ENCODE data around the gene SLC16A12. TPM values are rescaled to one million over a fixed set of nuclear protein-coding genes. Genes with fewer than 3 reads are reported as not detected.

The SLC16A12 gene
- total RNA-seq, 1 experiment from 2014 or later: 10.9 TPM

DNA sequence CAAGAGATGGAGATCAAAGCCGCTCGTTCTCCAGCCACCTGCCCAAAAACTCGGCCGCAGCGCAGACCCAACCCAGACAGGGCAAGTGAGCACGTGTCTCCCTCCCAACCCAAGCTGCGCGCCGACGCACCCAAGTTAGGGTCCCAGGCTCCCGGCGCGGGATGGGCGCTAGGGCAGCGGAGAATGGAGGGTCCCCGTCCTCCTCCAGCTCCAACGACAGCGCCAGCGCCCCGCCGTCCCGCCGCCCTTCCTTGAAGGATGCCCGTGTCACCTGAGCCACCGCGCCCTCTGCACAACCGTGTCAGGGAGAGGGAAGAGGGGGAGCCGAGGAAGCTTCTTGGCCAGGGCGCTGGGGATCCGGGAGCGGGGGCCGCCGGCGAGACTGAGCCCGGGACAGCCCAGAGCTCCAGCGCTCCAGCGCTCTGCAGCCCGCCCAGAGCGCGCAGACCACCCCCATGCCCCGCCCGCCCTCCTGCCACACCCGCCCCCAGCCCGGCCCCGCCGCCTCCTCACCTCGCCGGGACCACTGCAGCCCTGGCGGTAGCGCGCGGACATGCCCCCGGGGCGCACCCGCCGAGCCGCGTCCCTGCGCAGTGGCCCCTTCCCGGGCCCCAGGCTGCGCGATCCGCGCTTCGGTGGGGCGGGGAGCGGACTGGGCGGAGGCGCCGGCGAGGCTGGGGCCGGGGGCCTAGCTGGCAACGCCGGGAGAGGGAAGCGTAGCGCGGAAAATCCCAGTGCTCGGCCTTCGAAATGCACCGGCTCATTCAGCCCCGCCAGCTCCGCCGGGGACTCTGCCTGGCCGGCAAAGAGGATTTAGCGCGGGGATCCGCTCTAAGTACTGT, at the start of gene SLC16A12 (continued):
- TF ChIP-seq ZNF396 (CRISPR knock-in tag; IDR thresholded peaks at IDR 0.05; ENCODE audit: borderline replicate concordance): no peak
- no peak for TF ChIP-seq NFE2L1 (CRISPR knock-in tag; IDR thresholded peaks at IDR 0.05)
- no peak for TF ChIP-seq ZMAT4 (CRISPR knock-in tag; IDR thresholded peaks at IDR 0.05)
- TF ChIP-seq OVOL2 (CRISPR knock-in tag; IDR thresholded peaks at IDR 0.05; ENCODE audit: borderline replicate concordance): no peak
- TF ChIP-seq FOXP1 (CRISPR knock-in tag; IDR thresholded peaks at IDR 0.05; ENCODE audit: borderline replicate concordance): peak; percentile 42; the same call in 1 of the 2 replicates
- peak; percentile 24; the same call in 1 of the 2 replicates for TF ChIP-seq ARID4B (CRISPR knock-in tag; IDR thresholded peaks at IDR 0.05; ENCODE audit: borderline replicate concordance)
- TF ChIP-seq ATF3 (CRISPR knock-in tag; conservative IDR thresholded peaks at IDR 0.05): no peak
- TF ChIP-seq ZNF423 (CRISPR knock-in tag; IDR thresholded peaks at IDR 0.05): peak; percentile 59; the same call in 1 of the 2 replicates
- TF ChIP-seq HMGXB4 (CRISPR knock-in tag; IDR thresholded peaks at IDR 0.05): peak; percentile 82
- 0 out of 2 replicates have a peak, but pooled peaks have one; percentile 43 for TF ChIP-seq AFF4 (CRISPR knock-in tag; IDR thresholded peaks at IDR 0.05; ENCODE audit: borderline replicate concordance)
- TF ChIP-seq ZNF317 (CRISPR knock-in tag; IDR thresholded peaks at IDR 0.05; ENCODE audit: borderline replicate concordance, low read depth): no peak
- TF ChIP-seq TEAD1 (CRISPR knock-in tag; IDR thresholded peaks at IDR 0.05): no peak
- peak; percentile 43; the same call in 1 of the 2 replicates for TF ChIP-seq USF1 (CRISPR knock-in tag; IDR thresholded peaks at IDR 0.05)
- no peak for TF ChIP-seq IRF2 (CRISPR knock-in tag; IDR thresholded peaks at IDR 0.05; ENCODE audit: borderline replicate concordance, low read depth)
- no peak for TF ChIP-seq SP1 (CRISPR knock-in tag; conservative IDR thresholded peaks at IDR 0.05)
- TF ChIP-seq ZBTB21 (CRISPR knock-in tag; IDR thresholded peaks at IDR 0.05; ENCODE audit: borderline replicate concordance): no peak
- no peak for TF ChIP-seq NFYB (CRISPR knock-in tag; conservative IDR thresholded peaks at IDR 0.05; ENCODE audit: low read depth)
- TF ChIP-seq GABPB1 (CRISPR knock-in tag; IDR thresholded peaks at IDR 0.05): no peak
- TF ChIP-seq TP53 (CRISPR knock-in tag; IDR thresholded peaks at IDR 0.05): no peak
- peak; percentile 20; the same call in 1 of the 2 replicates for TF ChIP-seq ETV6 (CRISPR knock-in tag; IDR thresholded peaks at IDR 0.05)
- no peak for TF ChIP-seq HMGA2 (CRISPR knock-in tag; IDR thresholded peaks at IDR 0.05)
- TF ChIP-seq TCF7 (CRISPR knock-in tag; IDR thresholded peaks at IDR 0.05; ENCODE audit: low read depth): no peak
- peak; percentile 19; the same call in 1 of the 2 replicates for TF ChIP-seq NR3C1 (CRISPR knock-in tag; conservative IDR thresholded peaks at IDR 0.05; ENCODE audit: low read depth)
- TF ChIP-seq SOX15 (CRISPR knock-in tag; IDR thresholded peaks at IDR 0.05): no peak
- TF ChIP-seq ZNF263 (CRISPR knock-in tag; IDR thresholded peaks at IDR 0.05; ENCODE audit: low read depth): no peak
- no peak for TF ChIP-seq CTCF (IDR thresholded peaks at IDR 0.05)
